ENCODE data around the gene MAPK11.

MAPK11 gene

GRCh38 chr22:50257451-50258360, 12.5 kb downstream of the MAPK11 start:
- TF ChIP-seq TAF1 (IDR thresholded peaks at IDR 0.05; ENCODE audit: borderline replicate concordance, insufficient read depth, low read length) (no peak), SIN3A (IDR thresholded peaks at IDR 0.05; ENCODE audit: borderline replicate concordance, insufficient read depth, low read length) (no peak), POLR2AphosphoS5 (IDR thresholded peaks at IDR 0.05; ENCODE audit: low read depth, low read length) (no peak), REST (IDR thresholded peaks at IDR 0.05; ENCODE audit: insufficient read depth in 1 of 2, low read depth in 2 of 2, low read length in 2 of 2) (no peak), FOXP2 (optimal IDR thresholded peaks at IDR 0.05; ENCODE audit: borderline replicate concordance, extremely low read depth, extremely low read length, insufficient read depth) (no peak)

DNA sequence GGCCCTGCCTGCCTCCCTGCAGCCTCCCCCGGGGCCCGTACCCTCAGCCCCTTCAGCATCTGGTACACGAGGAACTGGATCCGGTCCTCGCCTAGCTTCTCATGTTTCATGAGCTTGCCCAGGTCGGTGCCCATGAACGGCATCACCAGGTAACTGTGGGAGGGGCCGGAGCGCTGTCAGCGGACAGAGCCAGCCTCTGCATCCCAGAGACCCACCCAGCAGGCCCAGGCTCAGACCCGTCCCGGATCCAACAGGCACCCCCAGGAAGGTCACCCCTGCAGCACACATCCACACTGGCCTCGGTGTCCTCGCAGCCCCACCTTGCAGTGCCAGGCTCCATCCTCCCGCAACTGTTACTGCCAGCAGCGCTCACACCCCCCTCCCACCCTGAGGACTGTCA, 13.1 kb downstream of the MAPK11 start:
- TF ChIP-seq SIN3A (IDR thresholded peaks at IDR 0.05; ENCODE audit: borderline replicate concordance, insufficient read depth, low read length) (no peak), REST (IDR thresholded peaks at IDR 0.05; ENCODE audit: insufficient read depth in 1 of 2, low read depth in 2 of 2, low read length in 2 of 2) (no peak), FOXP2 (optimal IDR thresholded peaks at IDR 0.05; ENCODE audit: borderline replicate concordance, extremely low read depth, extremely low read length, insufficient read depth) (no peak), POLR2AphosphoS5 (IDR thresholded peaks at IDR 0.05; ENCODE audit: low read depth, low read length) (no peak), TAF1 (IDR thresholded peaks at IDR 0.05; ENCODE audit: borderline replicate concordance, insufficient read depth, low read length) (no peak)

GRCh38 chr22:50256258-50256862, 13.8 kb downstream of the MAPK11 start:
- TF ChIP-seq SIN3A (IDR thresholded peaks at IDR 0.05; ENCODE audit: borderline replicate concordance, insufficient read depth, low read length) = no peak
- TF ChIP-seq REST (IDR thresholded peaks at IDR 0.05; ENCODE audit: insufficient read depth in 1 of 2, low read depth in 2 of 2, low read length in 2 of 2) = no peak
- TF ChIP-seq POLR2AphosphoS5 (IDR thresholded peaks at IDR 0.05; ENCODE audit: low read depth, low read length) = no peak
- no peak for TF ChIP-seq FOXP2 (optimal IDR thresholded peaks at IDR 0.05; ENCODE audit: borderline replicate concordance, extremely low read depth, extremely low read length, insufficient read depth)
- TF ChIP-seq TAF1 (IDR thresholded peaks at IDR 0.05; ENCODE audit: borderline replicate concordance, insufficient read depth, low read length) = no peak

- TF ChIP-seq TAF1 (IDR thresholded peaks at IDR 0.05; ENCODE audit: borderline replicate concordance, insufficient read depth, low read length) (no peak), REST (IDR thresholded peaks at IDR 0.05; ENCODE audit: insufficient read depth in 1 of 2, low read depth in 2 of 2, low read length in 2 of 2) (no peak), POLR2AphosphoS5 (IDR thresholded peaks at IDR 0.05; ENCODE audit: low read depth, low read length) (no peak), FOXP2 (optimal IDR thresholded peaks at IDR 0.05; ENCODE audit: borderline replicate concordance, extremely low read depth, extremely low read length, insufficient read depth) (no peak), SIN3A (IDR thresholded peaks at IDR 0.05; ENCODE audit: borderline replicate concordance, insufficient read depth, low read length) (no peak)
These were observed 14.6 kb downstream of the MAPK11 start for GRCh38 chr22:50255607-50256006.

Data from PFSK-1 (cell line).